ENCODE data around the gene KCNIP4.

Gene KCNIP4

GRCh38 chr4:20895988-20896387 lies 1052.6 kb downstream of the KCNIP4 start:
- DNase-seq (ENCODE audit: low read depth): no peak
- H3K4me3 ChIP-seq (ENCODE audit: low read depth, low read length): no peak overlapping the region
- TF ChIP-seq CTCF (conservative IDR thresholded peaks at IDR 0.05; ENCODE audit: low read depth, low read length): no peak

GRCh38 chr4:20895208-20895607 lies 1053.4 kb downstream of the KCNIP4 start:
- no peak for DNase-seq (ENCODE audit: low read depth)
- H3K4me3 ChIP-seq (ENCODE audit: low read depth, low read length): no peak overlapping the region
- TF ChIP-seq CTCF (conservative IDR thresholded peaks at IDR 0.05; ENCODE audit: low read depth, low read length): no peak

DNA sequence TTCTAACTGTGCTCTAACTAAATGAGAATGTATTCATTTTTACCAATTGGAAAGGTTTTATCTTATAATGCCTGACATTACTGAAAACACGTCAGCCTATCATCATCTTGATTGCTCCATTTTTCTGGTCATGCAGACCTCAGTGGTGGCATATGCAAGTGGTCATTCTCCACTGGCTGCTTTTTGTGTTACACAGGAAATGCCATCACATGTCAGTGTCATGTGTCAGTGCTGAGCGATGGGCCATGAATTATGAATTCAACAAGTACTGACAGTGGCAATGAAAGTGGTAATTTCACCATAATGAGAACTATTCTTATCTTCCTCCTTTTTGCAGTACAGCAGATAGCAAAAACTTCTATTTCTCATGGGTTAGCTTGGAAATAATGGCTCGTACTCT lies 1057.8 kb downstream of the KCNIP4 start:
- DNase-seq (ENCODE audit: low read depth): no peak
- no peak overlapping the region for H3K4me3 ChIP-seq (ENCODE audit: low read depth, low read length)
- TF ChIP-seq CTCF (conservative IDR thresholded peaks at IDR 0.05; ENCODE audit: low read depth, low read length): no peak

DNA sequence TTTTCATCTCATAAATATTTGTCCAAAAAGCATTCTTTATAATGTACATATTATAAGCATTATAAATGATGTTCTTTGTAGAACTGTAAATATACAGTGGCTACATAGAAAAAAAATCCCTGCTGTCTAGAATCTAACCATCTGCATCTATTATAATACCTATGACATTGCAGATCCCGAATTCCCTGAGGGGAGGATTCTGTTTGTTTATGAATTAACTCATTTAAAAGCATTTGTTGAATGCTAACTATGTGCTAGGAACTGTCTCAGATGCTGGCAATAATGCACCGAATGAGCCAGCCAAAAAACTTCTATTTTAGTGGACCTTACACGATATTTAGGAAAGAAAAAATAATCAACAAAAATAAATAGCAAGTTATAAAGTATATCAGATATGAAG lies 1058.7 kb downstream of the KCNIP4 start:
- no peak overlapping the region for H3K4me3 ChIP-seq (ENCODE audit: low read depth, low read length)
- no peak for DNase-seq (ENCODE audit: low read depth)

DNA sequence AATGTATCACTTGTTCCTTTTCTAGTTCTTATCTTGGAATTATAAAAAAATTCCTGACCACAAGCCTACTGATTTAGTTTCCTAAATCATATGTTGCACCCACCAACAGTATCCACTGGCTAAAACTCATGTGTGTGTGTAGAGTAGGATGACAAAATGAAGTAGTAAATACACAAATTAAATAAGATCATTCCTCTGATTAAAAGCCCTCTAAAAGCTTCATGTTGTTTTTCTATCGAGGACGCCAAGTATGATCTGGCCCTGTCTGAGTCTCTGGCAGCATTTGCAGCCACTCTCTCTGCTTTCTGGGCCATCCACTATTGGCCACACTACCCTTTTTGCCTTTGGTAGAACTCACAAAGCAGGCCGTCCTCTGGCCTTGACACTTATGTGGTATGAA lies 1064.9 kb downstream of the KCNIP4 start:
- no peak for DNase-seq (ENCODE audit: low read depth)
- no peak for TF ChIP-seq CTCF (conservative IDR thresholded peaks at IDR 0.05; ENCODE audit: low read depth, low read length)
- H3K4me3 ChIP-seq (ENCODE audit: low read depth, low read length): no peak overlapping the region

More for the DNA sequence above, 1058.7 kb downstream of the KCNIP4 start:
- no peak for TF ChIP-seq CTCF (conservative IDR thresholded peaks at IDR 0.05; ENCODE audit: low read depth, low read length)

DNA sequence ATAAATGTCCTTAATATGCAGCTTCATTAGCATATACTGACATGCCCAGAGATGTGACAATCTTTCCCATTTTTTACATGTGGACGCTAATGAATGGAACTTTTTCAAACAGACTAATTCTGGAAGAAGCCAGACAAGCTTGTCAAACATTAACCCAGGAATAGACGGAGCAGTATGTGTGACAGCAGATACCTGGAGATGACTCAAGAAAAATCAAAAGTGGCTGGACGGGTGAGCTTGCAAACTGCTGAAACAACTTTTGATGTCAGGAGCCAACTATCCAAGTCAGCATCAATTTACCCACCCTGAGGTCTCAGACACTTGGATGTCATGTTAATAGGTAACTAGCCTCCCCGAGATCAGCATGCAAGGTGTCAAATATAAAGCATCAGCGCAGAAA lies 1065.3 kb downstream of the KCNIP4 start:
- no peak for TF ChIP-seq CTCF (conservative IDR thresholded peaks at IDR 0.05; ENCODE audit: low read depth, low read length)
- DNase-seq (ENCODE audit: low read depth): no peak
- no peak overlapping the region for H3K4me3 ChIP-seq (ENCODE audit: low read depth, low read length)

DNA sequence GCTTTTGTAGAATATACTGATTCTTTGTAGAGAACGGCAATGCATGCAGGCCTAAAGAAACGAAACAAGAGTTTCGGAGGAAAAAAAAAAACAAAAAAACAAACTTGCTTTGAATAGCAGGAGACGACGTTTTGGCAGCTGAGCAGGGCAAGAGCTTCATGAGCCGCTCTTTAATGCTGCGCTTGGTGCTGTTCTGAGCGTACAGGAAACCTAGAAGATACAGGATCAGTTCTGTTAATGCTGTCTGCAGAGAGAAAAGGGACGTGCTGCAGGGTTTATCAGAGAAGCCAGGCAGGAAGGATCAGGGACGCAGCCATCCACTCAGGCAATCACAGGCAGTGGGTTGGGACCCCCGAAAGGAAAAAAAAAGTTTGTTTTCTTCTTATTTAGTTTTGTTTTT lies 1066.1 kb downstream of the KCNIP4 start:
- peak; percentile 1 for DNase-seq (ENCODE audit: low read depth)

More for the DNA sequence above, 1066.1 kb downstream of the KCNIP4 start:
- TF ChIP-seq CTCF (conservative IDR thresholded peaks at IDR 0.05; ENCODE audit: low read depth, low read length): no peak
- no peak overlapping the region for H3K4me3 ChIP-seq (ENCODE audit: low read depth, low read length)

Measured in choroid plexus epithelial cell (primary cell).